Tibial nerve (tissue), 4 donors: ENCODE data around the gene CAMTA1. TPM values are rescaled to one million over a fixed set of nuclear protein-coding genes. Genes with fewer than 3 reads are reported as not detected.

ENCODE experiments used
- DNase-seq, 2 donors: peaks; one replicate each; pipeline ENCODE4 v3.0.0-alpha.2; 2019; ENCODE audit warnings: low spot score in 2 of 2
- H3K27ac ChIP-seq, 4 donors: fragments of 200-600 bp; sonication (generic) in 3 of 4; one replicate each; pipeline ENCODE4 v1.5.1; 2017 to 2019; ENCODE audit warnings: mild to moderate bottlenecking in 1 of 4
- H3K27me3 ChIP-seq, 2 donors: fragments of 200-600 bp; sonication (generic) in 1 of 2; one replicate each; pipeline versions ENCODE4 v1.5.1 to v1.6.0; 2017 to 2019
- H3K36me3 ChIP-seq, 3 donors: fragments of 200-600 bp; sonication (generic); one replicate each; pipeline ENCODE4 v1.5.1; 2018 to 2019
- H3K4me1 ChIP-seq, 4 donors: fragments of 200-600 bp; sonication (generic) in 3 of 4; one replicate each; pipeline ENCODE4 v1.5.1; 2017 to 2019
- H3K4me3 ChIP-seq, 4 donors: fragments of 200-600 bp; sonication (generic) in 3 of 4; one replicate each; pipeline ENCODE4 v1.5.1; 2017 to 2019; ENCODE audit warnings: mild to moderate bottlenecking in 1 of 4, moderate library complexity in 1 of 4
- H3K9me3 ChIP-seq, 4 donors: fragments of 200-600 bp; sonication (generic) in 3 of 4; one replicate each; pipeline ENCODE4 v1.5.1; 2017 to 2019
- EP300 ChIP-seq, 2 donors: sonication (generic); formaldehyde crosslinking; IDR thresholded peaks; one replicate each; pipeline ENCODE4 v1.6.1; 2017; ENCODE audit warnings: antibody characterized with exemption in 2 of 2, mild to moderate bottlenecking in 1 of 2
- POLR2A ChIP-seq, 2 donors: fragments of 450-650 bp; IDR thresholded peaks; one replicate each; pipeline ENCODE4 v1.6.1; 2017; ENCODE audit warnings: antibody characterized with exemption in 2 of 2, mild to moderate bottlenecking in 2 of 2, moderate library complexity in 2 of 2
- WGBS, 2 donors: methylation state at CpG; one replicate each; pipeline ENCODE4 v1.1.5; 2018; 5-methylcytosine and 5-hydroxymethylcytosine counted together
- total RNA-seq, 4 donors: library from RNA; depleted of rRNA; stranded (reverse); fragments of >200 nt; gene quantifications; one replicate each; pipeline ENCODE4 v1.1.0, GENCODE V29; 2016
- TF ChIP-seq, protein P1 (sequence below), 5 experiments: fragments of 200-600 bp in 3 of 5; fragments of 450-650 bp in 2 of 5; sonication (generic) in 3 of 5; IDR thresholded peaks; one replicate each; pipeline ENCODE4 v1.5.1; 2016 to 2019; ENCODE audit warnings: antibody characterized with exemption in 5 of 5, mild to moderate bottlenecking in 3 of 5, moderate library complexity in 2 of 5

Gene CAMTA1
- total RNA-seq, 4 donors from 2014 or later, result 41.8 to 104 (median 87.2) TPM

DNA sequence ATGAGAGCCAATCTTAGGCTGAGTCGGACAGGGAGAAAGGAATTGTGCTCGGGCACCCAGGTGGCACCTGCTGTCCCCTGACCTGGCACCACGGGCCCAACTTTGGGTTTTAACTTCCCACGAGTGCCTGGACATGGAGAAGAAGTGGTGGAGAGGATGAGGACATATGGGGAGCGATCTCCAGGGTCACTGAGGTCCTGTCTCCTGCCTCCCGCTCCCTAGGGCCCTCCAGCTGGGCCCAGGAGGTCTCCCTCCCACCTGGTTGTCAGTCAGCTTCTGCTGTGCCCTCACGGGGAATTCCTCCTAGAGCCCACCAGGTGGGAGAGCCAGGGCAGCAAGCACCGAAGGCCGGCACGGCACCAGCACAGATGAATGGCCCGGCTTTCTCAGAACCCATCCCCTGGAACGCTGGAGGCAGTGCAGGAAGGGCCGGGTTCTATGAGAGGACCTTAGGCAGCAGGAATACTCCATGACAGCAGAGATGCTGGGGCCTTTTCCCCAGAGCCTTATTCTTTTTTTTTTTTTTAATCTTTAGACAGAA, 435.5 kb downstream of the CAMTA1 start:
- 86 to 88% methylated on average over 12 to 13 of the region's 13 CpGs for WGBS, 2 donors
- DNase-seq, result no peak
- no peak overlapping the region for H3K4me3 ChIP-seq
- H3K36me3 ChIP-seq, result no peaks in the 10 kb centered on the region
- no peak overlapping the region for H3K27ac ChIP-seq
- H3K9me3 ChIP-seq, result peaks cover 0 to 7% (median 0%) of the 10 kb centered on the region in 4 donors
- TF ChIP-seq POLR2A (IDR thresholded peaks at IDR 0.05) (no peak), EP300 (IDR thresholded peaks at IDR 0.05) (no peak)
- TF ChIP-seq, protein P1, sequence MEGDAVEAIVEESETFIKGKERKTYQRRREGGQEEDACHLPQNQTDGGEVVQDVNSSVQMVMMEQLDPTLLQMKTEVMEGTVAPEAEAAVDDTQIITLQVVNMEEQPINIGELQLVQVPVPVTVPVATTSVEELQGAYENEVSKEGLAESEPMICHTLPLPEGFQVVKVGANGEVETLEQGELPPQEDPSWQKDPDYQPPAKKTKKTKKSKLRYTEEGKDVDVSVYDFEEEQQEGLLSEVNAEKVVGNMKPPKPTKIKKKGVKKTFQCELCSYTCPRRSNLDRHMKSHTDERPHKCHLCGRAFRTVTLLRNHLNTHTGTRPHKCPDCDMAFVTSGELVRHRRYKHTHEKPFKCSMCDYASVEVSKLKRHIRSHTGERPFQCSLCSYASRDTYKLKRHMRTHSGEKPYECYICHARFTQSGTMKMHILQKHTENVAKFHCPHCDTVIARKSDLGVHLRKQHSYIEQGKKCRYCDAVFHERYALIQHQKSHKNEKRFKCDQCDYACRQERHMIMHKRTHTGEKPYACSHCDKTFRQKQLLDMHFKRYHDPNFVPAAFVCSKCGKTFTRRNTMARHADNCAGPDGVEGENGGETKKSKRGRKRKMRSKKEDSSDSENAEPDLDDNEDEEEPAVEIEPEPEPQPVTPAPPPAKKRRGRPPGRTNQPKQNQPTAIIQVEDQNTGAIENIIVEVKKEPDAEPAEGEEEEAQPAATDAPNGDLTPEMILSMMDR (IDR thresholded peaks at IDR 0.05), result no peak
- H3K4me1 ChIP-seq, result no peaks in the 10 kb centered on the region
- no peaks in the 10 kb centered on the region for H3K27me3 ChIP-seq

DNA sequence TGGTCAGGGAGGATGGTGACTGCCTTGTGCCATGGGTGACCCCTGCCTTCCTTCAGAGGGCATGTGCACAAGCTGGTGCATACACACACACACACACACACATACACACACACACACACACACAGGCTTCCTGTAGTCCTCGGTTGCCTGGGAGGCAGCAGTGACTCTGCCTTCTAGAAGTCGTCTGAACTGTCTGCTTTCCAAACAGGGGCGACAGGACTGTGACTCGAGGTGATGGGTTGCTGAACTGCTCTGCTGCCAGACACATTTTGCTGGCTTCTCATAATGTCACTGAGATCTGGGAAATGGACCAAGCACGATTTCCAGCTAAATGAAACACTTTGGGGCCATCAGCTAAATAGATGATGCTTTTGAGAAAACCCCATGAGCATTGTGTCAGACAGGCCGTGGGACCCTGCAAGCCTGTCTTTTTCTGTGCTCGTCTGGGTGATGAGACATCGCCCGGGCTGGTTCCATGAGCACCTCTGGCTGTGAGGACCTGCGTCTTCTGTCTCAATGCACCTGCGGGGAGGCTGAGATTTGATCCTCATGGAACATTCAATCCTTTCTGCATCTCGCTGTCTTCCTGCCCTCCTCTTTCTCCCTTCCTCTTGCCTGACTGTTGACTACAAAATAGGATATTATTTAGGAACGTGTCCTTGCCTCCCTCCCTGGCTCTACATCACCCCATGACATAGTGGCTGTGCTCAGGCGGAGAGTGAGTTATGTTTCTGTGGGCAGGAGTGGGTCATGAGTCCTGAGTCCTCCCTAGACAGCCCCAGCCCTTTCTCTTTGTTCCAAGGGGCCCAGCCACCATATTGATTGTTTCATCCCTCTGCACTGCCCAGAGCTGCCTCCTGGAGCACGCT, 436.8 kb downstream of the CAMTA1 start:
- WGBS, 2 donors, result 71 to 81% methylated on average over 13 to 15 of the region's 15 CpGs
- Histone ChIP-seq H3K9me3 (peaks cover 0 to 7% (median 0%) of the 10 kb centered on the region in 4 donors), H3K4me1 (no peaks in the 10 kb centered on the region), H3K27ac (no peak overlapping the region), H3K27me3 (no peaks in the 10 kb centered on the region), H3K4me3 (no peak overlapping the region), H3K36me3 (no peaks in the 10 kb centered on the region)
- DNase-seq, result no peak
- TF ChIP-seq POLR2A (IDR thresholded peaks at IDR 0.05) (no peak), EP300 (IDR thresholded peaks at IDR 0.05) (no peak)
- TF ChIP-seq, protein P1 (IDR thresholded peaks at IDR 0.05), result no peak

DNA sequence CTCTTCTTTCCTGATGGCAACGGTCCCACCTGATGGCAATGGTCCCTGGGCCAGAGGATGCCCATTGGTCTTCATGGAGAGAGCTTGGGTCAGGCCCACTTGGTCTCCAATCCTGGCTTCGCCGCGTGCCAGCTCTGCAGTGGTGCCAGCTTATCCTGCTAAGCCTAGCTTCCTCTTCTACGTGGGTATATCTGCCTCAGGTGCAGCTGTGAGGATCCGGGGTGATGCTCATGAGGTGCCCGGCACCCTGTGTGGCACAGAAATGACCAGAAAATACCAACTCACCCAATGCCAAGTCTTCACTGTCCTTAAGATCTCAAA, 437.4 kb downstream of the CAMTA1 start:
- Histone ChIP-seq H3K27me3 (no peaks in the 10 kb centered on the region), H3K36me3 (no peaks in the 10 kb centered on the region), H3K4me3 (no peak overlapping the region), H3K27ac (no peak overlapping the region), H3K4me1 (no peaks in the 10 kb centered on the region), H3K9me3 (peaks cover 0 to 7% (median 0%) of the 10 kb centered on the region in 4 donors)
- no peak for DNase-seq
- TF ChIP-seq, protein P1 (IDR thresholded peaks at IDR 0.05), result no peak
- WGBS, 2 donors, result 94 to 96% methylated on average over 7 of the region's 7 CpGs

DNA sequence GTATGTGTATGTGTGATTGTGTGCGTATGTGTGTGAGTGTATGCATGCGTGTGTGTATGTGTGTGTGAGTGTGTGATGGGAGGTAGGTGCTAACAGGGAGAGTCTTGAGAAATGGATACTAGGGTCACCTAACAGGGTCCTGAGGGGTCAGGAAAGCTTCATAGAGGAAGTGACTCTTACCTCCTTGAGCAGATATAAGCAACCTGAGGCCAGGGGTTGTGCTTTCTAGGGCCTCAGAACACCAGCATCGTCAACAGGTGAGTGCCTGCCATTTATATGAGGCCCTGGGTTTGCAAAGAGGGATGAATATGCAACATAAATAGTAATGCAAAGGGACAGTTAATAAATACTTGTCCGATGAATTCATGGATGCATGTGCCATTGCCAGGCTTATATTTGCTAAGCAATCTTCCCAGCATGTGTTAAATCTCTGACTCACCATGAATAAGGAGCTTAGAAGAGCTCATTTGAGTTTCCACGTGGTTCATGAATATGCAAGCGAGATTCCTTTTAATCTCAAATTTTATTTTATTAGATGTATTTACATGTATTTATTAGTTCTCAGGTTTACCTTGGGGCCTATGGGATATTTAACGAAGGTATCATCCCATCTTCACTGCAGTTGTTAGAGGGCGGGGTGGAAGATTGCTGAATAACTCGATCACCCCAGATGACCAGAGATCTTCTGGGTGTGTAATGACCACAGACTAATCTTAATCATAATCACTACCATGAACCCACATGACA, 438.3 kb downstream of the CAMTA1 start:
- H3K36me3 ChIP-seq, result no peaks in the 10 kb centered on the region
- WGBS, 2 donors, result 82 to 84% methylated on average over 9 of the region's 9 CpGs
- peaks cover 0 to 7% (median 0%) of the 10 kb centered on the region in 4 donors for H3K9me3 ChIP-seq
- H3K27ac ChIP-seq, result no peak overlapping the region
- H3K4me1 ChIP-seq, result no peaks in the 10 kb centered on the region
- H3K4me3 ChIP-seq, result no peak overlapping the region
- TF ChIP-seq POLR2A (IDR thresholded peaks at IDR 0.05), result no peak
- TF ChIP-seq, protein P1 (IDR thresholded peaks at IDR 0.05), result no peak
- no peak for TF ChIP-seq EP300 (IDR thresholded peaks at IDR 0.05)
- no peak for DNase-seq
- no peaks in the 10 kb centered on the region for H3K27me3 ChIP-seq

DNA sequence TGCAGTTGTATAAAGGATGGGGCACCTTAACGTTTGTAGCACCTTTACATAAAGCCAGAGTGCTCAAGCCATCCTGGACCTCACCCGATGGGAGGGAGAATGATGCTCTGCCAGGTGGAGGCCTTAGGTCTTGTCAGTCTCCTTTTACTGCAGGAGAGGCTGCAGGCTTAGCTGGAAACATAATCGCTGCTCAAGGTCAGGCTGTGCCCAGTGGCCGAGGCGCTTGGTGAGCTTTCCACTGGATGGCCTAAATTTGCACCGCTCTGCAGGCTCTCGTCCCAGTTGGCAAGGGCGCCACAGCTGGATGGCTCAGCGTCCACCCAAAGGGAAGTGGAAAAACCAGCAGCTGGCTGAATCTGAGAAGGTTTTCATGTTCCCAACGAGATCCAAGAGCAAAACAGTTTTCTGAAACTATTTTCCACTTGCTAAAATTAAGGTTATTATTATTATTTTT, 438.9 kb downstream of the CAMTA1 start:
- H3K27ac ChIP-seq, result no peak overlapping the region
- peaks cover 0 to 7% (median 0%) of the 10 kb centered on the region in 4 donors for H3K9me3 ChIP-seq
- H3K4me3 ChIP-seq, result no peak overlapping the region
- no peaks in the 10 kb centered on the region for H3K27me3 ChIP-seq
- 72 to 78% methylated on average over 10 of the region's 10 CpGs for WGBS, 2 donors
- no peaks in the 10 kb centered on the region for H3K36me3 ChIP-seq
- TF ChIP-seq POLR2A (IDR thresholded peaks at IDR 0.05) (no peak), EP300 (IDR thresholded peaks at IDR 0.05) (no peak)
- TF ChIP-seq, protein P1 (IDR thresholded peaks at IDR 0.05), result no peak
- no peak for DNase-seq
- H3K4me1 ChIP-seq, result no peaks in the 10 kb centered on the region
